A549 (cell line): ENCODE results near the gene MT1B.

Experiments
- BHLHE40 ChIP-seq: IDR thresholded peaks from 2 replicates; pipeline ENCODE4 v1.6.1; 2012; ENCODE audit warnings: low read depth, low read length, inconsistent platforms
- EHMT2 ChIP-seq: fragments of 200-600 bp; sonication (generic); IDR thresholded peaks from 2 replicates; pipeline ENCODE4 v1.6.1; 2016; ENCODE audit warnings: antibody characterized with exemption, low read depth, mild to moderate bottlenecking, moderate library complexity
- ESRRA ChIP-seq: fragments of 150-350 bp; IDR thresholded peaks from 2 replicates; pipeline ENCODE4 v1.6.1; 2014; ENCODE audit warnings: mild to moderate bottlenecking, low read length, borderline replicate concordance
- HDAC2 ChIP-seq: fragments of 200-600 bp; sonication (generic); IDR thresholded peaks from 2 replicates; pipeline ENCODE4 v1.6.1; 2016
- SMC3 ChIP-seq: fragments of >200 bp; sonication (Bioruptor Twin); formaldehyde crosslinking; IDR thresholded peaks from 3 replicates; pipeline ENCODE4 v1.6.1; 2018; ENCODE audit warnings: inconsistent platforms
- TF ChIP-seq, protein P1 (sequence below): fragments of 150-350 bp; IDR thresholded peaks from 2 replicates; pipeline ENCODE4 v1.6.1; 2014; ENCODE audit warnings: low read depth, mild to moderate bottlenecking, low read length
- TF ChIP-seq, protein P2 (sequence below): IDR thresholded peaks from 2 replicates; pipeline ENCODE4 v1.6.1; 2012
- TF ChIP-seq, protein P3 (sequence below): fragments of >200 bp; sonication (Bioruptor Twin); formaldehyde crosslinking; IDR thresholded peaks from 3 replicates; pipeline ENCODE4 v1.5.1; 2016
- TF ChIP-seq, protein P4 (sequence below): IDR thresholded peaks from 2 replicates; pipeline ENCODE4 v1.6.1; 2012

DNA sequence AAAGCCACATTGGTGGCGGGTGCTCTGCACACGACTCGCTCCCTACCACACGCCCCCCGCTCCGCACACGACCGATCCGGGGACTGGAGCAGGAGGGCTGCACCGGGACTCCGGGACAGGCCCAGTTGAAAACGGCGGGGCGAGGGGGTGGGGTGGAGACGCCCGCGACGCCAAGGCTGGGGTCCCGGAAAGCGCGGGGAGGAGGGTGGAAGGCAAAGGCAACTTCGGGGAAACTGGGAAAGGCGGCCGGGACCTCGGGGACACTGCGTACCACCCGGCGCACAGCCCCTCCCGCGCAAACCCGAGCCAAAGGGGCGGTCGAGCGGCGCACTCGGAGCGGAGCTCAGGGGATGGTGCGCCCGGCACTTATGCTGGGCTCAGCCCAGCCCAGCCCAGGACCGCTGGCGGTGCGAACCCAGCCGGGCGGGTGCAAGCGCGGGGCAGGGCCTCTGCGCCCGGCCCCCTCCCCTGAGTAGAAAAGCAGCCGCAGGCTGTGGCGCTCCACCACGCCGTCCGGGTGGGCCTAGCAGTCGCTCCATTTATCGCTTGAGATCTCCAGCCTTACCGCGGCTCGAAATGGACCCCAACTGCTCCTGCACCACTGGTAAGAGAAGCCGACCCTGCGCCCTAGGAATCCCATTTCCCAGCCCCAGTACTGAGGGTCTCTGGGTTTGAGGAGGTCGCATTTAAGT, 19.4 kb upstream of the MT1B start, which contains the start of gene MT1M:
- TF ChIP-seq, protein P1, sequence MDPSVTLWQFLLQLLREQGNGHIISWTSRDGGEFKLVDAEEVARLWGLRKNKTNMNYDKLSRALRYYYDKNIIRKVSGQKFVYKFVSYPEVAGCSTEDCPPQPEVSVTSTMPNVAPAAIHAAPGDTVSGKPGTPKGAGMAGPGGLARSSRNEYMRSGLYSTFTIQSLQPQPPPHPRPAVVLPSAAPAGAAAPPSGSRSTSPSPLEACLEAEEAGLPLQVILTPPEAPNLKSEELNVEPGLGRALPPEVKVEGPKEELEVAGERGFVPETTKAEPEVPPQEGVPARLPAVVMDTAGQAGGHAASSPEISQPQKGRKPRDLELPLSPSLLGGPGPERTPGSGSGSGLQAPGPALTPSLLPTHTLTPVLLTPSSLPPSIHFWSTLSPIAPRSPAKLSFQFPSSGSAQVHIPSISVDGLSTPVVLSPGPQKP = no peak
- TF ChIP-seq, protein P2, sequence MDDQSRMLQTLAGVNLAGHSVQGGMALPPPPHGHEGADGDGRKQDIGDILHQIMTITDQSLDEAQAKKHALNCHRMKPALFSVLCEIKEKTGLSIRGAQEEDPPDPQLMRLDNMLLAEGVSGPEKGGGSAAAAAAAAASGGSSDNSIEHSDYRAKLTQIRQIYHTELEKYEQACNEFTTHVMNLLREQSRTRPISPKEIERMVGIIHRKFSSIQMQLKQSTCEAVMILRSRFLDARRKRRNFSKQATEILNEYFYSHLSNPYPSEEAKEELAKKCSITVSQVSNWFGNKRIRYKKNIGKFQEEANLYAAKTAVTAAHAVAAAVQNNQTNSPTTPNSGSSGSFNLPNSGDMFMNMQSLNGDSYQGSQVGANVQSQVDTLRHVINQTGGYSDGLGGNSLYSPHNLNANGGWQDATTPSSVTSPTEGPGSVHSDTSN = no peak
- TF ChIP-seq EHMT2 = no peak
- TF ChIP-seq, protein P3, sequence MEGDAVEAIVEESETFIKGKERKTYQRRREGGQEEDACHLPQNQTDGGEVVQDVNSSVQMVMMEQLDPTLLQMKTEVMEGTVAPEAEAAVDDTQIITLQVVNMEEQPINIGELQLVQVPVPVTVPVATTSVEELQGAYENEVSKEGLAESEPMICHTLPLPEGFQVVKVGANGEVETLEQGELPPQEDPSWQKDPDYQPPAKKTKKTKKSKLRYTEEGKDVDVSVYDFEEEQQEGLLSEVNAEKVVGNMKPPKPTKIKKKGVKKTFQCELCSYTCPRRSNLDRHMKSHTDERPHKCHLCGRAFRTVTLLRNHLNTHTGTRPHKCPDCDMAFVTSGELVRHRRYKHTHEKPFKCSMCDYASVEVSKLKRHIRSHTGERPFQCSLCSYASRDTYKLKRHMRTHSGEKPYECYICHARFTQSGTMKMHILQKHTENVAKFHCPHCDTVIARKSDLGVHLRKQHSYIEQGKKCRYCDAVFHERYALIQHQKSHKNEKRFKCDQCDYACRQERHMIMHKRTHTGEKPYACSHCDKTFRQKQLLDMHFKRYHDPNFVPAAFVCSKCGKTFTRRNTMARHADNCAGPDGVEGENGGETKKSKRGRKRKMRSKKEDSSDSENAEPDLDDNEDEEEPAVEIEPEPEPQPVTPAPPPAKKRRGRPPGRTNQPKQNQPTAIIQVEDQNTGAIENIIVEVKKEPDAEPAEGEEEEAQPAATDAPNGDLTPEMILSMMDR = no peak
- no peak for TF ChIP-seq SMC3
- TF ChIP-seq ESRRA = no peak
- no peak for TF ChIP-seq BHLHE40
- TF ChIP-seq HDAC2 = no peak
- TF ChIP-seq, protein P4, sequence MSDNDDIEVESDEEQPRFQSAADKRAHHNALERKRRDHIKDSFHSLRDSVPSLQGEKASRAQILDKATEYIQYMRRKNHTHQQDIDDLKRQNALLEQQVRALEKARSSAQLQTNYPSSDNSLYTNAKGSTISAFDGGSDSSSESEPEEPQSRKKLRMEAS = no peak
